ENCODE results near the gene GALK2.
"Not testable (repeated sequence)": the region's sequence is repeated elsewhere in the genome, so short reads cannot be mapped to it uniquely, and the experiment has no call there.

Gene GALK2

GRCh38 chr15:49339656-49340055, 169.6 kb downstream of the GALK2 start:
- DNase-seq (ENCODE audit: low read depth, low spot score): no peak

- DNase-seq (ENCODE audit: low read depth, low spot score): no peak
Measured at GRCh38 chr15:49343546-49343945, 173.5 kb downstream of the GALK2 start.

DNA sequence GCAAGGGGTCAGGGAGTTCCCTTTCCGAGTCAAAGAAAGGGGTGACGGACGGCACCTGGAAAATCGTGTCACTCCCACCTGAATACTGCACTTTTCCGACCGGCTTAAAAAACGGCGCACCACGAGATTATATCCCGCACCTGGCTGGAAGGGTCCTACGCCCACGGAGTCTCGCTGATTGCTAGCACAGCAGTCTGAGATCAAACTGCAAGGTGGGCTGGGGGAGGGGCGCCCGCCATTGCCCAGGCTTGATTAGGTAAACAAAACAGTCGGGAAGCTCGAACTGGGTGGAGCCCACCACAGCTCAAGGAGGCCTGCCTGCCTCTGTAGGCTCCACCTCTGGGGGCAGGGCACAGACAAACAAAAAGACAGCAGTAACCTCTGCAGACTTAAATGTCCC, 184.4 kb downstream of the GALK2 start:
- not testable (repeated sequence) for DNase-seq (ENCODE audit: low read depth, low spot score)

GRCh38 chr15:49361370-49361769, 191.3 kb downstream of the GALK2 start:
- no peak for DNase-seq (ENCODE audit: low read depth, low spot score)

DNA sequence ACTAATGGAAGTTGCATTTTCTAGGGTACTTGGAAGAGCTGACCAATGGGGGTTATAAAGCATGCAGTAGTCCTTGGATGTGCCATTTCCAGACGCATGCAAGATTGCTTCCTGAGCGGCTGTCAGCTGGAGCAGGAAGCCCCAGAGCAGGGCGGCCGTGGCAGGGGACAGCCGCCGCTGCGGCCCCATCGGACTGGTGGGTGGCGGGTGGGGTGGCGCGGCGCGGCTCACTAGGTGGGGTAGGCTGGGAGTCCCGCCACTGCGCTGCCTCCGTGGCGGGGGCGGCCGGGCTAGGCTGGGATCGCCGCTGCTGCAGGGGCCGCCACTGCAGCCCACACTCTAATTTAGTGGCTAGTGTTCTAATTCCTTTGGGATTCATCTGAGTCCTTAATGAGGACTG, 196.4 kb downstream of the GALK2 start:
- no peak for DNase-seq (ENCODE audit: low read depth, low spot score)

GRCh38 chr15:49370782-49371181, 200.7 kb downstream of the GALK2 start:
- no peak for DNase-seq (ENCODE audit: low read depth, low spot score)

DNA sequence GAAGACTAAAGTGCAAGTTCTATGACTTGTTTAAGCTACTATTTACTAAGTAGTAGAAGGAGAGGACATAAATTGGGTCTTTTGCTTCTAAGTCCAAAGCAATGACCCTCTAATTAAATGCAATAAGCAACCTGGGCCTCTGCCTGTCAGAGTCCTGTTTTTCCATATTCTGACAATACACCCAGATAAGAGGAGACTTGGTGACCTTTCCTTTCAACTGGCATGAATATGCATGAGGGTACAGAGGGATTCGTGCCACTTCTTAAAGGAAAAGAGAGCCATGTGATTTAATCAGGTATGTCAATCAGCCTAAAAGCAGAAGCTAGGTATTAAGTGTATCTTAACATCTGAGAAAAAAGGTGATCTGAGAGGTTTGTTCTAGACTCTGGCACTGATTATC, 202.3 kb downstream of the GALK2 start:
- peak; percentile 25 for DNase-seq (ENCODE audit: low read depth, low spot score)

- no peak for DNase-seq (ENCODE audit: low read depth, low spot score)
Measured at GRCh38 chr15:49379996-49380395, 209.9 kb downstream of the GALK2 start.

DNA sequence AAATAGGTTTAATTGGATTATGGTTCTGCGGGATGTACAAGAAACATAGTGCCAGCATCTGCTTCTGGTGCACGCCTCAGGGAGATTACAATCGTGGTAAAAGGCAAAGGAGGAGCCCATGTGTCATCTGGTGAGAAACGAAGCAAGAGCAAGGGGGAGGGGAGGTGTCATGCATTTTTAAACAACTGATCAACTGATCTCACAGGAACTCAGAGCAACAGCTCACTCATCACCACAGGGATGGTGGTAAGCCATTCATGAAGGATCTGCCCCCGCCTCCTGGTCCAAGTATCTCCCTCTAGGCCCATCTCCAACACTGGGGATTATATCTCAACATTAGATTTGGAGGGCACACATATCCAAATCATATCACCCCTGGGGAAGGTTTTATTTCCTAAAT, 210.9 kb downstream of the GALK2 start:
- no peak for DNase-seq (ENCODE audit: low read depth, low spot score)

All from iPS DF 19.7 (cell line).